GM19452 (cell line): Measurements from ENCODE around the gene BUB1B.
"Not testable (repeated sequence)": the region's sequence is repeated elsewhere in the genome, so short reads cannot be mapped to it uniquely, and the experiment has no call there.

Source experiments
- ATAC-seq: cut with Tn5 transposase; IDR thresholded peaks from one replicate; pipeline ENCODE4 v1.9.1; 2021; ENCODE audit not compliant: unreplicated experiment

The BUB1B gene

DNA sequence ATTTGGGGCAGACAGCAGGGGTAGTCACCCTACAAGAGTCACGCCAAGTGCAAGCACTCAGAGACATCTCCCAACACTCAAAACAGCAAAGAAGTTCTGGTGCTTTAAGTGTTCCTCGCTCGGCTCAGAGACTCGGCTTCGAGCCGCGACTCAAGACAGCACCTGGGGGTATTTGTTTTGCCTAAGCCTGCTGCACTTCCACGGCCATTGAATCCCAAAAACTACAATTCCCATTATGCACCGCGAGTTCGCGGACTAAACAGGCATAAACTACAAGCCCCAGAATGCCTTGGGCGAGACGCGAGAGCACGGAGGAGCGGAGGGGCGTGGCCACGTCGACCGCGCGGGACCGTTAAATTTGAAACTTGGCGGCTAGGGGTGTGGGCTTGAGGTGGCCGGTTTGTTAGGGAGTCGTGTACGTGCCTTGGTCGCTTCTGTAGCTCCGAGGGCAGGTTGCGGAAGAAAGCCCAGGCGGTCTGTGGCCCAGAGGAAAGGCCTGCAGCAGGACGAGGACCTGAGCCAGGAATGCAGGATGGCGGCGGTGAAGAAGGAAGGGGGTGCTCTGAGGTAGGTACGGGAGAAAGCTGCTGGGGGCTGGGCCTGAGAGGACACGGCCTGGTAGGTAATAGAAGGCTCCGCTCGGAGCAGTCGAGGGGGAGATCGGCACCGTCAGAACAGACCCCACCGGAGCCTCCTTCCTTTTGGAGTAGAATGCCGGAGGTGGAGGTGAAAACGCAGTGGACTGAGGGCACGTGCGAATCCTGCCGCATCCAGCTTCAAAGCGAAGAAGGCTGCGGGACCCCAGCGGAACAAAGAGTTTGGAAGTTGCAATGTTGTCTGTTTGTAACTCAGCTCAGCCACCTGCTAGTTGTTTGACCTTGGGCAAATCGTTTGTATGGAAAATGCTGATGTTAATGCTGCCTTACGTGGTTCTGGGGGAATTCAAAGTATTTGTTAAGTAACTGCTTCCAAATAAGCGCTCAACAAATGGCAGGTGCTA, at the start of gene BUB1B:
Gene BUB1B (plus strand): TSS at position 381 of the 1,000 bp plus-strand sequence. CDS start 152 bp downstream, at position 533.
- ATAC-seq, result peak; percentile 82

GRCh38 chr15:40111888-40112287, 49.0 kb upstream of the BUB1B start:
- ATAC-seq, result no peak

DNA sequence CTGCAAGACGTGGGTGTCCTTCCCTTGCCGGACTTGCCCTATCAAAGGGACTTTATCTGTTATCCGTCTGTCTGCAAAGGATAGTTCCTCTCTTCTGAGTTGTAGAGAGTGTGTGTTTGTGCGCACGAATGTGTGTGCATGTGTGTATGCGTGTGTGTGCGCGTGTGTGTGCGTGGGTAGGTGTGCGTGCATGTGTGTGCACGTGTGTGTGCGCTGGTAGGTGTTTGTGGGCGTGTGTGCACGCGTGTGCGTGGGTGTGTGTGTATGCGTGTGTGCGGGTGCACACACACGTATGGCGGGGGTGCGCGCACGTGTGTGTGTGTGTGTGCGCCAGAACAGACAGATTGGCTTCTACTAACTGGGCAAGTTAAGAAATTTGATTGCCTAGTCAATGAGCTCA, 48.1 kb upstream of the BUB1B start:
- ATAC-seq, result no peak

DNA sequence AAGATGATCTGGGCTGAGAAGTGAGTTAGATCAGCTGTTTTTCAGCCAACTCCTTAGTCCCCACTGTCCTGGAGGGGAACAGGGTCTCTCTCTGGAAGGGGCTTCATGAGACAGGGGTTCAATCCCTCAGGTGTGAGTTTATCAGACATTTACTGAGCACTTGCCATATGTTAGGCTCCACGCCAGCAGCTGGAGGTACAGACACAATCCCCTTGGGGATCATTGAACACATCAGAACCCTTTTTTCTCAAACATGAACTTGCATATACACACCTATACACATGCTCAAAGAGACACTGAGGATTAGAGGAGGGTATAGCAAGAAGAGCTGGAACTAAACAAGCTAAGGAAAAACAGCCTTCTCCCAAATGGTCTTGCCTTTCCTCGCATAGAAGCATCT, 46.7 kb upstream of the BUB1B start:
- no peak for ATAC-seq

DNA sequence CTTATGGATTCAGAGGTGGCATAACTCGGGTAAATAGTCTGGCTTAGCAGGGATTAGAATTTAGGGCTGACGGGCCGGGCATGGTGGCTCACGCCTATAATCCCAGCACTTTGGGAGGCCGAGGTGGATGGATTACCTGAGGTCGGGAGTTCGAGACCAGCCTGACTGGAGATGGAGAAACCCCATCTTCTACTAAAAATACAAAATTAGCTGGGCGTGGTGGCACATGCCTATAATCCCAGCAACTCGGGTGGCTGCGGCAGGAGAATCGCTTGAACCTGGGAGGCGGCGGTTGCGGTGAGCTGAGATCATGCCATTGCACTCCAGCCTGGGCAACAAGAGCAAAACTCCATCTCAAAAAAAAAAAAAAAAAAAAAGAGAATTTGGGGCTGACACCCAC, 45.8 kb upstream of the BUB1B start:
- ATAC-seq, result not testable (repeated sequence)

- peak; percentile 95 for ATAC-seq
Observed at GRCh38 chr15:40115670-40116093, 45.2 kb upstream of the BUB1B start.

- no peak for ATAC-seq
Observed at GRCh38 chr15:40118473-40118872, 42.4 kb upstream of the BUB1B start.

GRCh38 chr15:40121911-40122638, 38.8 kb upstream of the BUB1B start:
- no peak for ATAC-seq

DNA sequence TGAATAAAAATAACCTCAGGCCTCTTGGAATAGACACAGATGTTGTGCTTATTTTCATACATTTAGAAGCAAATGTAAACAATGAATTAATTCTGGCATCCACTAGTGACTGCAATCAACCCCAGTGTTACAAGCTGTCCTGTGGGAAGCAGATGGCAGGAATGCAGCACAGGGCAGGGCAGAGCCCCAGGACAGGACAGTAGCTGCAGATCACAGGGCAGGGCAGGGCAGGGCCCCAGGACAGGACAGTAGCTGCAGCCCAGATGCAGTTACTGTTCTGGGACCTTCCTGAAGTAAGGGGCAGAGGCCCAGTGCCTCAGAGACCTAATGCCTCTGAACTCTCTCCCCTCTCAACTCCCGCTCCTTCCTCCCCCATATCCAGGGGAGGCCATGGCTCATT, 37.9 kb upstream of the BUB1B start:
- not testable (repeated sequence) for ATAC-seq

GRCh38 chr15:40123863-40124262, 37.0 kb upstream of the BUB1B start:
- not testable (repeated sequence) for ATAC-seq

- not testable (repeated sequence) for ATAC-seq
Observed at GRCh38 chr15:40124333-40124732, 36.5 kb upstream of the BUB1B start.

- ATAC-seq, result not testable (repeated sequence)
Observed at GRCh38 chr15:40124807-40125285, 36.0 kb upstream of the BUB1B start.

- no peak for ATAC-seq
Observed at GRCh38 chr15:40125950-40126349, 34.9 kb upstream of the BUB1B start.

DNA sequence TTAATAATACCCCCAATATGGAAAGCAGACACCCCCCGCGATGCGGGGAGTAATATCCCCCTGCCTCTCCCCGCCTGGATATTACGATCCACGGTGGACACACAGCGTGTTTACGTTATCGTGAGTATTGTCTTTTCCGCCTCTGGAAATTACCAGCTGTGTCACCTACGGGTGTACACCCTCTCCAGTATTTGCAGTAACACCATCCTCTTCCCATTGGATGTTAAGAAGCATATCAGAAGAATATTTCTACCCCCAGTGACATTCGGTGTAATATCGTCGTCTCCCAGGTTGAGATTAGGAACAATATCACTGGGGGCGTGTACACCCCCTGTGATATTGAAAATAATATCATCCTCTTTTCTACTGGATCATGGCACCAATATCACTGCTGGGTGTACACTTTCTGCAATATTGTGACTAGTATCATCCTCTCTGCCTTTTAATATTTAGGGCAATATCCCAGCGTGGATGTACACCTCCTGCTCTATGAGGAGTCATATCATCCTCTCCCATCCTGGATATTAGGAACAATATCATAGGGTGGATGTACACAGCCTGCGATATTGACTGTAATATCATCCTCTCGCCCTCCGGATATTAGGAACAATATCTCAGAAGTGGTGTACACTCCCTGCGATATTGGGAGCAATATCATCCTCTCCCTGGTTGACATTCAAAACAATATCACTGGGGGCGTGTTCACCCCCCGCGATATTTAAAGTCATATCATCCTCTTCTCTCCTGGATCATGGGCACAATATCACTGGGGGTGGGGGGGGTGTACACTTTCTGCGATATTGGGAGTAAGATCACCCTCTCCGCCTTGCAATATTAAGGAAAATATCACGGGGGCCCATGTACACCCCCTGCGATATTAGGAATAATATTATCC, 31.9 kb upstream of the BUB1B start:
- no peak for ATAC-seq

DNA sequence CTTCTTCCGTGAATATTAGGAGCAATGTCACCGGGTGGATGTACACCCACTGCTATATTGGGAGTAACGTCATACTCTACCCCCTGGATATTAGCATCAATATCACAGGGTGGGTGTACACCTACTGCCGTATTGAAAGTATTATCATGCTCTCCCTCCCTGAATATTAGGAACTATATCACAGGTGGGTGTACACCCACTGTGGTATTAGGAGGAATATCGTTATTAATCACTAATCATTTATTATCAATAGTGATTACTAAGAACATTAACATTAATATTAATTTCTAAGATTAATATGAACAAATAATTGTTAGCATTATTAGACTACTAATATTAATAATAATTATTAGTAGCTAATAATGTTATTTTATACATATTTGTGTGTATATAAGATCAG, 30.8 kb upstream of the BUB1B start:
- no peak for ATAC-seq

DNA sequence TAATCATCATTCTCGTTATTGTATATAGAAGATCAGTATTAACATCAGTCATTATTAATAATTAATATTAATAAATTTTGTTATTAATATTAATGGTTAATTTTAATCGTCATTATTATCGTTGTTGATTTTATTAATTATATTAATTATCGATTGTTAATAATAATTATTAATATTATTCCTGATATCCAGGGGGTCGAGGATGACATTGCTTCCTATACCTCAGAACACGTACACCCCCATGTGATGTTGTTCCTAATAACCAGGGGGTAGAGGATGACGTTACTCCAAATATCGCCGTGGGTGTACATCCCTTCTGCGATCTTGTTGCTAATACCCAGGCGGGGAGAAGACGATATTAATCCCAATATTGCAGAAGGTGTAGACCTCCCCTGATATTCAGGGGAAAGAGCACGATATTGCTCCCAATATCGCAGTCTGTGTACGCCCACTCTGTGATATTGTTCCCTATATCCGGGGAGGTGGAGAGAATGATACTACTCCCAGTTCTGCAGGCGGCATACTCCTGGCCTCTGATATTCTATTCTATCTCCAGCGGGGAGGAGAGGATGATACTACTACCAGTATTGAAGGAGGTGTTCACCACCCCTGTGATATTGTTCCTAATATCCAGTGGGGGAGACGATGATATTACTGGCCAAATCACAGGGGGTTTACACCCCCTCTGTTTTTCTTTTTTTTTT, 29.9 kb upstream of the BUB1B start:
- no peak for ATAC-seq

- no peak for ATAC-seq
Observed at GRCh38 chr15:40133544-40133943, 27.3 kb upstream of the BUB1B start.

DNA sequence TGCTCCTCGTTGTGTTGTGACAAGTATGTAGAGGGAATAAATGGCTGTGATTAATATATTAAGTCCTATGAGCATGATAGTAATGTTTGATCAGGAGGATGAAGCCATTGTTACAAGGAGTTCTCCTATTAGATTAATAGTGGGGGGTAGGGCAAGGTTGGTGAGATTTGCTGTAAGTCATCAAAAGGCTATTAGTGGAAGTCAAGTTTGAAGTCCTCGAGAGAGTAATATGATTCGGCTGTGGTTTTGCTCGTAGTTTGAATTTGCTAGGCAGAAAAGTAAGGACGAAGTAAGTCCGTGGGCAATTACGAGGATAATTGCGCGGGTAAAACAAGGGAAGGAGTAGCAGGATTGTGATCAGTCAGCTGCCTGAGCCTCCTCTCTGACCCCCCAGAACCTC, 26.0 kb upstream of the BUB1B start:
- ATAC-seq, result no peak

DNA sequence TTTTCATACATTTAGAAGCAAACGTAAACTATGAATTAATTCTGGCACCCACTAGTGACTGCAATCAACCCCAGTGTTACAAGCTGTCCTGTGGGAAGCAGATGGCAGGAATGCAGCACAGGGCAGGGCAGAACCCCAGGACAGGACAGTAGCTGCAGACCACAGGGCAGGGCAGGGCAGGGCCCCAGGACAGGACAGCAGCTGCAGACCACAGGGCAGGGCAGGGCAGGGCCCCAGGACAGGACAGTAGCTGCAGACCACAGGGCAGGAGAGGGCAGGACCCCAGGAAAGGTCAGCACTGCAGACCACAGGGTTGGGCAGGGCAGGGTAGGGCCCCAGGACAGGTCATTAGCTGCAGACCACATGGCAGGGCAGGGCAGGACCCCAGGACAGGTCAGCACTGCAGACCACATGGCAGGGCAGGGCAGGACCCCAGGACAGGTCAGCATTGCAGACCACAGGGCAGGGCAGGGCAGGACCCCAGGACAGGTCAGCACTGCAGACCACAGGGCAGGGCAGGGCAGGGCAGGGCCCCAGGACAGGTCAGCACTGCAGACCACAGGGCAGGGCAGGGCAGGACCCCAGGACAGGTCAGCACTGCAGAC, 24.9 kb upstream of the BUB1B start:
- not testable (repeated sequence) for ATAC-seq
